Left ventricle myocardium inferior (tissue), 1 donor: ENCODE measurements around the gene GDPD3. TPM values are rescaled to one million over a fixed set of nuclear protein-coding genes. Genes with fewer than 3 reads are reported as not detected.

ENCODE experiments used
- DNase-seq: peaks from one replicate; pipeline ENCODE4 v3.0.0-alpha.2; 2020
- H3K27ac ChIP-seq: fragments of 200-600 bp; replicated peaks from 2 replicates; pipeline ENCODE4 v1.8.0; 2021
- H3K27me3 ChIP-seq: fragments of 200-600 bp; 2 replicates; pipeline ENCODE4 v1.8.0; 2021; ENCODE audit warnings: low read depth
- H3K36me3 ChIP-seq: fragments of 200-600 bp; 2 replicates; pipeline ENCODE4 v1.8.0; 2021
- H3K4me1 ChIP-seq: fragments of 200-600 bp; 2 replicates; pipeline ENCODE4 v1.8.0; 2021
- H3K4me3 ChIP-seq: fragments of 200-600 bp; 2 replicates; pipeline ENCODE4 v1.8.0; 2021; ENCODE audit warnings: mild to moderate bottlenecking, moderate library complexity
- H3K9me3 ChIP-seq: fragments of 200-600 bp; replicated peaks from 2 replicates; pipeline ENCODE4 v1.8.0; 2021
- intact Hi-C: fragments of 100-400 bp; cut with micrococcal nuclease; formaldehyde crosslinking; loops from one replicate; pipeline ENCODE4 v1.11.0; 2022
- total RNA-seq: library from RNA; stranded (reverse); fragmentation: NEBNext Ultra II Directional; extraction: Animal tissue kit (Norgen Biotek cat#: 25700); gene quantifications from one replicate; pipeline ENCODE4 v1.2.1, GENCODE V29; 2021
- TF ChIP-seq, protein P1 (sequence below): fragments of 200-600 bp; IDR thresholded peaks from 2 replicates; pipeline ENCODE4 v1.8.0; 2021; ENCODE audit warnings: antibody characterized with exemption, mild to moderate bottlenecking, borderline replicate concordance
- donor health status: DM: no; HTN: yes; CAD: no; lungs with severe emphysema.

Gene GDPD3
- total RNA-seq, 1 donor from 2014 or later, result 2.3 TPM

DNA sequence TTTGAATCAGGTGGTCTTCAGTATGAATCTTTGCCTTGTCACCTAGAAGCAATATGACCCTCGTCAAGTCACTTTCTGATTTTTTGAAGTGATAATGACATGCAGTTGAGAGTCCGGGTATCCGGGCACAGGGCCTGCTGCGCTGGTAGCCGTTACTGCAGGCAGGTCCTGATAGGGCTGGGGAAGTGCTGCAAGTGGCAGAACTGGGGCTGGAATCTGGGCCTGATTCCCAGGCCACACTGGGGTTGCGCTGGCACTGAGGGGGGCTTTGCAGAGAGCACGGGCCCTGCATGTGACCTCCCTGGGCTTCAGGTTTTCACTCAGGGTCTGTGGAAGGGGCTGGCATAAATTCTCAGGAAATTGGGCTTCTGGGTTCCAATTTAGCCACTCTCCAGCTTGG lies 34.6 kb downstream of the GDPD3 start:
- no peaks in the 10 kb centered on the region for H3K9me3 ChIP-seq
- TF ChIP-seq, protein P1, sequence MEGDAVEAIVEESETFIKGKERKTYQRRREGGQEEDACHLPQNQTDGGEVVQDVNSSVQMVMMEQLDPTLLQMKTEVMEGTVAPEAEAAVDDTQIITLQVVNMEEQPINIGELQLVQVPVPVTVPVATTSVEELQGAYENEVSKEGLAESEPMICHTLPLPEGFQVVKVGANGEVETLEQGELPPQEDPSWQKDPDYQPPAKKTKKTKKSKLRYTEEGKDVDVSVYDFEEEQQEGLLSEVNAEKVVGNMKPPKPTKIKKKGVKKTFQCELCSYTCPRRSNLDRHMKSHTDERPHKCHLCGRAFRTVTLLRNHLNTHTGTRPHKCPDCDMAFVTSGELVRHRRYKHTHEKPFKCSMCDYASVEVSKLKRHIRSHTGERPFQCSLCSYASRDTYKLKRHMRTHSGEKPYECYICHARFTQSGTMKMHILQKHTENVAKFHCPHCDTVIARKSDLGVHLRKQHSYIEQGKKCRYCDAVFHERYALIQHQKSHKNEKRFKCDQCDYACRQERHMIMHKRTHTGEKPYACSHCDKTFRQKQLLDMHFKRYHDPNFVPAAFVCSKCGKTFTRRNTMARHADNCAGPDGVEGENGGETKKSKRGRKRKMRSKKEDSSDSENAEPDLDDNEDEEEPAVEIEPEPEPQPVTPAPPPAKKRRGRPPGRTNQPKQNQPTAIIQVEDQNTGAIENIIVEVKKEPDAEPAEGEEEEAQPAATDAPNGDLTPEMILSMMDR, result no peak
- peak overlapping the region; percentile 29 for H3K27ac ChIP-seq
- peaks cover 69% of the 10 kb centered on the region for H3K36me3 ChIP-seq
- no peak for DNase-seq
- H3K4me1 ChIP-seq, result peaks cover 53% of the 10 kb centered on the region
- H3K4me3 ChIP-seq, result no peak overlapping the region
- no peaks in the 10 kb centered on the region for H3K27me3 ChIP-seq
- intact Hi-C loops, result no loop called here

DNA sequence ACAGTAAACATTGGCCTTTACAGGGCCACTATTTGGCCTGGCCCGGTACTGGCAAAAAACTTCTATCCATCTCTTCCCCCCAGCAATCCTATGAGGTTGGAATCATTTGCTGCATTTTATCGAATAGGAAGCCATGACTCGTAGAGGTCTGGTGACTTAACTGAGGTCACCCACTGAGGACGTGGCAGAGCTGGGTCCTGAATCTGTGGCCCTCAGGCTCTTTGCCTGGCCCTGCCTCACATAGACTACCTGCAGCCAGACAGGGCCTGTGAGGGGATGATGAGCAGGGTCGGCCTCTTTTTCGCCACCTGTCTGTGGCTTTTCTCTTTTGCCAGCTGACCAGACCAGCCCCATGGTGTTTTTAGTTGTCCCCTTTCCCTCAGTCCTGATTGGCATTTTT lies 35.7 kb downstream of the GDPD3 start:
- intact Hi-C loops, result no loop called here
- H3K27me3 ChIP-seq, result no peaks in the 10 kb centered on the region
- TF ChIP-seq, protein P1, result no peak
- peaks cover 53% of the 10 kb centered on the region for H3K4me1 ChIP-seq
- peak overlapping the region; percentile 100 for H3K4me3 ChIP-seq
- no peaks in the 10 kb centered on the region for H3K9me3 ChIP-seq
- H3K27ac ChIP-seq, result no peak overlapping the region
- no peak for DNase-seq
- H3K36me3 ChIP-seq, result peaks cover 69% of the 10 kb centered on the region

DNA sequence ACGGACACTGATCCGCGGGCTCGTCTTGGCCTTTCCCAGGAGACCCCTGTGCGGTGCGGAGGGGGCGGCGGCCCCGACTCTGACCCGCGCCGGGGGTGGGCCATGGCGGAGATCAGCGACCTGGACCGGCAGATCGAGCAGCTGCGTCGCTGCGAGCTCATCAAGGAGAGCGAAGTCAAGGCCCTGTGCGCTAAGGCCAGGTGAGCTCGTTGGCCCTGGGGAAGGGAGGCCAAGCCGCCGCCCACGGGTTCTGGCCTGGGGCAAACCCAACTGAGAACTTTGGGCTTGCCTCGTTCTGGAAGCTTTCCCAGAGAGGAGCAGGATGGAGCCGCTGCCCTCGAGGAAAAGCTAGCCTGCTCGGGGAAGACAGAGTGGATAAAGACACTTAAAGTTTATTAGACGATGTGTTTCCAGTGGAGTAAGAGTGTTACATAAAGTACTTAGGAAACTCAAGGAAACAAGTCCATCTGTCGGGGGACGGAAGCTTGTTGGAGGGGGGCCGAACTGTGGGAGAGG lies 37.0 kb downstream of the GDPD3 start:
- TF ChIP-seq, protein P1, result no peak
- intact Hi-C loops, result no loop called here
- peaks cover 69% of the 10 kb centered on the region for H3K36me3 ChIP-seq

DNA sequence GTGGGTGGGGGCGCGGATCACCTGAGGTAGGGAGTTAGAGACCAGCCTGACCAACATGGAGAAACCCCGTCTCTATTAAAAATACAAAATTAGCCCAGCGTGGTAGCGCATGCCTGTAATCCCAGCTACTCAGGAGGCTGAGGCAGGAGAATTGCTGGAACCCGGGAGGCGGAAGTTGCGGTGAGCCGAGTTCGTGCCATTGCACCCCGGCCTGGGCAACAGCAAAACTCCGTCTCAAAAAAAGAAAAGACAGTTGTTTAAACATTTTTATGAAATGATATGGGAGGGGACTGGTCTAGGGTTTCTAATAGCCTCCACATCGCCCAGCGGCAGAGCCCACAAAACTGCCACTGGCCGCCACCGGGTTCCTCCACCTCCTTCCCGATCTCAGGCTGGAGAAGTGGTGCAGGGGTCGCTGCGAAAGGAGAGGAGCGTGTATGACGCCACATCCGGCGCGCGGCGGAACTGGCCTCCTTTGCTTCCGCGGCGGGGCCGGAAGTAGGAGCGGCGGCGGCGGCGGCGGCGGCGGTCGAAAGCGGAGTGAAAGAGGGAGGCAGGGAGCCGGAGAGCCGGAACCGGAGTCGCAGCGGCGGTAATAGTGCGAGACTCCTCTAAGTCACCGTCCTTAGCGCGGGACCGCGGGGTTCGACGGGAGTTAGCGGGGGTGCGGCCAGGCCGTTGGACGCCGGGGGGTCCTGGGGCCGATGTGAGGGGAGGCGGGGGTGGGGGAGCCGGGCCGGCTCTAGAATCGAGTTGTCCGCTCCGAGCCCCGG lies 37.6 kb downstream of the GDPD3 start, which contains the start of gene PPP4C:
PPP4C (plus strand) TSS at position 492 of the 773 bp plus-strand sequence. CDS start 384 bp downstream, outside the sequence.
- no peaks in the 10 kb centered on the region for H3K9me3 ChIP-seq
- peak; percentile 94 for DNase-seq
- peaks cover 69% of the 10 kb centered on the region for H3K36me3 ChIP-seq
- intact Hi-C loops, result no loop called here
- H3K27me3 ChIP-seq, result no peaks in the 10 kb centered on the region
- TF ChIP-seq, protein P1, result peak; percentile 31
- H3K4me1 ChIP-seq, result peaks cover 64% of the 10 kb centered on the region
- peak within 1 kb of the TSS; percentile 100 for H3K4me3 ChIP-seq
- peak within 1 kb of the TSS; percentile 98 for H3K27ac ChIP-seq

More for the DNA sequence above, 37.0 kb downstream of the GDPD3 start:
- peak overlapping the region; percentile 100 for H3K4me3 ChIP-seq
- H3K9me3 ChIP-seq, result no peaks in the 10 kb centered on the region
- DNase-seq, result no peak
- H3K27ac ChIP-seq, result peak overlapping the region; percentile 98
- H3K27me3 ChIP-seq, result no peaks in the 10 kb centered on the region
- peaks cover 59% of the 10 kb centered on the region for H3K4me1 ChIP-seq

DNA sequence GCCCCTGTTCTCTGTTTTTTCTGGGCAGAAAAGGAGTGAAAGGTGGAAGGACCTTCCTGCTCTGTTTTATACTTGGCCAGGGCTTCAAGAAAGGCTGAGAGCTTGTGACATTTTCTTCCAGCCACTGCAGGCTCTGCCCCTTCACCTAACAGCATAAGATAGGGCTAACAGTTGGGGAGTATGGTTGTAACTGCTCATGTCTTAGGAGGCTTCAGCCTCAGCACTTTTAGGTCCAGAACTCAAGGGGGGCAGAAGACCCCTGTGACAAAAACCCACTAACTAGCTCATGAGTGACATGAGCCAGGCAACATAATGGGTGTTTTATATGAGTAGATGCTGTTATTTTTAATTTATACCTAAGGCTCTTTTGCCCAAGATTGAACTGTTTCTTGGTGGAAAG lies 42.8 kb downstream of the GDPD3 start:
- intact Hi-C loops, result no loop called here
- H3K36me3 ChIP-seq, result peaks cover 76% of the 10 kb centered on the region
- no peaks in the 10 kb centered on the region for H3K9me3 ChIP-seq
- no peaks in the 10 kb centered on the region for H3K27me3 ChIP-seq
- peak overlapping the region; percentile 93 for H3K4me3 ChIP-seq
- H3K4me1 ChIP-seq, result peaks cover 73% of the 10 kb centered on the region
- TF ChIP-seq, protein P1, result no peak
- peak overlapping the region; percentile 100 for H3K27ac ChIP-seq
- DNase-seq, result no peak
